Measurements from ENCODE around the gene VMP1.
"Not testable (repeated sequence)": the region's sequence is repeated elsewhere in the genome, so short reads cannot be mapped to it uniquely, and the experiment has no call there.

Gene VMP1

GRCh38 chr17:59840329-59841090 is 133.1 kb downstream of the VMP1 start:
- no peak for TF ChIP-seq EZH2phosphoT487 (conservative IDR thresholded peaks at IDR 0.05; ENCODE audit: low read length)
- Histone ChIP-seq H3K9me2 (replicated peaks; ENCODE audit: insufficient read depth, low read length) (no peaks in the 10 kb centered on the region), H3K9me3 (ENCODE audit: insufficient read depth, low read length) (no peaks in the 10 kb centered on the region), H3K79me2 (ENCODE audit: insufficient read depth, low read length) (no peaks in the 10 kb centered on the region), H3K4me2 (ENCODE audit: low read depth, low read length, poor library complexity, severe bottlenecking) (no peak overlapping the region), H3K27me3 (ENCODE audit: low read length) (no peaks in the 10 kb centered on the region), H3K27ac (ENCODE audit: low read depth, low read length) (no peak overlapping the region), H4K20me1 (ENCODE audit: low read depth, low read length) (no peaks in the 10 kb centered on the region), H2AFZ (ENCODE audit: low read depth, low read length, severe bottlenecking) (no peak overlapping the region), H3K9ac (ENCODE audit: low read length) (no peak overlapping the region), H3K4me3 (ENCODE audit: insufficient read depth, low read length, poor library complexity, severe bottlenecking) (no peak overlapping the region), H3F3A (ENCODE audit: insufficient read depth) (peaks cover 9% of the 10 kb centered on the region), H3K36me3 (ENCODE audit: low read length) (0 out of 2 replicates have a peak, but pooled peaks cover 4% of the 10 kb centered on the region)

- not testable (repeated sequence) for H3K79me2 ChIP-seq (ENCODE audit: insufficient read depth, low read length); H3K9me2 ChIP-seq (replicated peaks; ENCODE audit: insufficient read depth, low read length); H2AFZ ChIP-seq (ENCODE audit: low read depth, low read length, severe bottlenecking); H3K4me2 ChIP-seq (ENCODE audit: low read depth, low read length, poor library complexity, severe bottlenecking); H3K27ac ChIP-seq (ENCODE audit: low read depth, low read length); H3K27me3 ChIP-seq (ENCODE audit: low read length); H4K20me1 ChIP-seq (ENCODE audit: low read depth, low read length); H3K9ac ChIP-seq (ENCODE audit: low read length); H3K9me3 ChIP-seq (ENCODE audit: insufficient read depth, low read length); H3K36me3 ChIP-seq (ENCODE audit: low read length); H3K4me3 ChIP-seq (ENCODE audit: insufficient read depth, low read length, poor library complexity, severe bottlenecking)
- H3F3A ChIP-seq (ENCODE audit: insufficient read depth): peaks cover 17% of the 10 kb centered on the region
Measured at GRCh38 chr17:59841091-59841881, 133.8 kb downstream of the VMP1 start.

GRCh38 chr17:59841882-59842263 is 134.4 kb downstream of the VMP1 start:
- not testable (repeated sequence) for H3K27ac ChIP-seq (ENCODE audit: low read depth, low read length); H3K9me2 ChIP-seq (replicated peaks; ENCODE audit: insufficient read depth, low read length); H3K9me3 ChIP-seq (ENCODE audit: insufficient read depth, low read length); H2AFZ ChIP-seq (ENCODE audit: low read depth, low read length, severe bottlenecking); H4K20me1 ChIP-seq (ENCODE audit: low read depth, low read length); H3K79me2 ChIP-seq (ENCODE audit: insufficient read depth, low read length); H3K27me3 ChIP-seq (ENCODE audit: low read length); H3K9ac ChIP-seq (ENCODE audit: low read length); H3K4me2 ChIP-seq (ENCODE audit: low read depth, low read length, poor library complexity, severe bottlenecking); H3K36me3 ChIP-seq (ENCODE audit: low read length); H3K4me3 ChIP-seq (ENCODE audit: insufficient read depth, low read length, poor library complexity, severe bottlenecking)
- H3F3A ChIP-seq (ENCODE audit: insufficient read depth): peaks cover 19% of the 10 kb centered on the region

- H3K79me2 ChIP-seq (ENCODE audit: insufficient read depth, low read length): no peaks in the 10 kb centered on the region
- H3K27ac ChIP-seq (ENCODE audit: low read depth, low read length): no peak overlapping the region
- H2AFZ ChIP-seq (ENCODE audit: low read depth, low read length, severe bottlenecking): no peak overlapping the region
- no peaks in the 10 kb centered on the region for H3K9me2 ChIP-seq (replicated peaks; ENCODE audit: insufficient read depth, low read length)
- 0 out of 2 replicates have a peak, but pooled peaks cover 4% of the 10 kb centered on the region for H3K36me3 ChIP-seq (ENCODE audit: low read length)
- no peaks in the 10 kb centered on the region for H4K20me1 ChIP-seq (ENCODE audit: low read depth, low read length)
- no peaks in the 10 kb centered on the region for H3K9me3 ChIP-seq (ENCODE audit: insufficient read depth, low read length)
- H3K9ac ChIP-seq (ENCODE audit: low read length): no peak overlapping the region
- H3F3A ChIP-seq (ENCODE audit: insufficient read depth): peaks cover 19% of the 10 kb centered on the region
- TF ChIP-seq EZH2phosphoT487 (conservative IDR thresholded peaks at IDR 0.05; ENCODE audit: low read length): no peak
- no peak for TF ChIP-seq CTCF (IDR thresholded peaks at IDR 0.05; ENCODE audit: insufficient read depth, low read length, poor library complexity, severe bottlenecking)
- H3K4me3 ChIP-seq (ENCODE audit: insufficient read depth, low read length, poor library complexity, severe bottlenecking): no peak overlapping the region
- H3K4me2 ChIP-seq (ENCODE audit: low read depth, low read length, poor library complexity, severe bottlenecking): no peak overlapping the region
- no peaks in the 10 kb centered on the region for H3K27me3 ChIP-seq (ENCODE audit: low read length)
Measured at GRCh38 chr17:59842901-59843652, 135.6 kb downstream of the VMP1 start.
